IMR-90 (cell line): ENCODE measurements around the gene SDHA. TPM values are rescaled to one million over a fixed set of nuclear protein-coding genes. Genes with fewer than 3 reads are reported as not detected.
"Not testable (repeated sequence)": the region's sequence is repeated elsewhere in the genome, so short reads cannot be mapped to it uniquely, and the experiment has no call there.

Experiments used
- ATAC-seq: fragments of 200-7000 bp; cut with Tn5 transposase; 2 replicates; pipeline ENCODE4 v1.9.1; 2020; ENCODE audit warnings: low read depth, mild to moderate bottlenecking, moderate library complexity
- BruUV-seq: library from RNA; stranded (reverse); fragments of 400-500 nt; replicated peaks from 2 replicates; lab custom pipeline; 2021; lab: Mats Ljungman, UMichigan
- CTCF ChIA-PET: fragments of 300-600 bp; formaldehyde crosslinking; extraction: SDS; loops from one replicate; lab custom pipeline; 2021; ENCODE audit warnings: antibody characterized with exemption; lab: Yijun Ruan, JAX
- POLR2A ChIA-PET: fragments of 300-600 bp; sonication (Branson Sonifier 250); formaldehyde crosslinking; loops from one replicate; lab custom pipeline; 2022; ENCODE audit warnings: antibody characterized with exemption; ENCODE audit not compliant: unreplicated experiment; lab: Charles Lee
- DNase-seq: peaks from one replicate; pipeline ENCODE4 v3.0.0; 2013
- H2AFZ ChIP-seq: replicated peaks from 2 replicates; pipeline ENCODE3; 2013; ENCODE audit warnings: low read length, mild to moderate bottlenecking; ENCODE audit not compliant: poor library complexity
- H2AK5ac ChIP-seq: 2 replicates; pipeline ENCODE4 v1.6.1; 2013; ENCODE audit warnings: low read depth, low read length, inconsistent platforms
- H2AK9ac ChIP-seq: replicated peaks from 2 replicates; pipeline ENCODE3; 2013; ENCODE audit warnings: mild to moderate bottlenecking, low read depth, low read length, moderate library complexity; ENCODE audit not compliant: poor library complexity
- H2BK120ac ChIP-seq: 2 replicates; pipeline ENCODE4 v1.6.1; 2013; ENCODE audit warnings: low read depth, low read length, inconsistent platforms
- H2BK15ac ChIP-seq: 3 replicates; pipeline ENCODE4 v1.6.1; 2013; ENCODE audit warnings: low read depth, low read length, inconsistent platforms
- H2BK20ac ChIP-seq: 2 replicates; pipeline ENCODE4 v1.6.1; 2013; ENCODE audit warnings: low read depth, mild to moderate bottlenecking, inconsistent platforms, low read length, moderate library complexity
- H2BK5ac ChIP-seq: 2 replicates; pipeline ENCODE4 v1.6.1; 2013; ENCODE audit warnings: mild to moderate bottlenecking, low read depth, low read length, inconsistent platforms; ENCODE audit not compliant: poor library complexity, severe bottlenecking
- H3K14ac ChIP-seq: replicated peaks from 2 replicates; pipeline ENCODE4 v1.6.1; 2013; ENCODE audit warnings: low read depth, low read length, inconsistent platforms
- H3K18ac ChIP-seq: 2 replicates; pipeline ENCODE4 v1.6.1; 2013; ENCODE audit warnings: low read depth, low read length, control low read depth
- H3K23ac ChIP-seq: 2 replicates; pipeline ENCODE4 v1.6.1; 2013; ENCODE audit warnings: low read depth, low read length, inconsistent platforms
- H3K27ac ChIP-seq: 2 replicates; pipeline ENCODE4 v1.5.1; 2013; ENCODE audit warnings: mild to moderate bottlenecking, control low read depth, low read length; ENCODE audit not compliant: insufficient read depth
- H3K27me3 ChIP-seq: 2 replicates; pipeline ENCODE4 v1.6.1; 2013; ENCODE audit warnings: low read length; ENCODE audit not compliant: control insufficient read depth, insufficient read depth
- H3K36me3 ChIP-seq: 2 replicates; pipeline ENCODE4 v1.6.1; 2013; ENCODE audit warnings: low read length, mixed read lengths; ENCODE audit not compliant: control insufficient read depth, insufficient read depth
- H3K4ac ChIP-seq: 2 replicates; pipeline ENCODE4 v1.6.1; 2013; ENCODE audit warnings: low read depth, low read length, inconsistent platforms
- H3K4me1 ChIP-seq: 2 replicates; pipeline ENCODE4 v1.6.1; 2013; ENCODE audit warnings: low read length, mixed read lengths; ENCODE audit not compliant: control insufficient read depth, insufficient read depth
- H3K4me2 ChIP-seq: 2 replicates; pipeline ENCODE4 v1.6.1; 2013; ENCODE audit warnings: low read depth, mild to moderate bottlenecking, control low read depth, low read length, moderate library complexity
- H3K4me3 ChIP-seq: 2 replicates; pipeline ENCODE4 v1.5.1; 2013; ENCODE audit warnings: low read depth, mild to moderate bottlenecking, control low read depth, low read length, moderate library complexity; ENCODE audit not compliant: insufficient read depth
- H3K56ac ChIP-seq: 2 replicates; pipeline ENCODE4 v1.6.1; 2013; ENCODE audit warnings: low read length, inconsistent platforms; ENCODE audit not compliant: insufficient read depth; ENCODE audit errors: extremely low read depth
- H3K79me1 ChIP-seq, 2 experiments: 2 replicates each; pipeline ENCODE4 v1.6.1; 2013; ENCODE audit warnings: low read length in 2 of 2, inconsistent platforms in 1 of 2, low read depth in 1 of 2
- H3K9ac ChIP-seq: 2 replicates; pipeline ENCODE4 v1.6.1; 2013; ENCODE audit warnings: low read depth, low read length, control low read depth
- H3K9me1 ChIP-seq: 2 replicates; pipeline ENCODE4 v1.6.1; 2013; ENCODE audit warnings: low read length, inconsistent platforms; ENCODE audit not compliant: insufficient read depth
- H3K9me3 ChIP-seq: 2 replicates; pipeline ENCODE4 v1.6.1; 2013; ENCODE audit warnings: low read length; ENCODE audit not compliant: control insufficient read depth, insufficient read depth
- H4K20me1 ChIP-seq: 2 replicates; pipeline ENCODE4 v1.6.1; 2013; ENCODE audit warnings: low read length, inconsistent platforms; ENCODE audit not compliant: insufficient read depth
- H4K5ac ChIP-seq: 2 replicates; pipeline ENCODE4 v1.6.1; 2013; ENCODE audit warnings: mild to moderate bottlenecking, low read depth, low read length, control low read depth
- H4K8ac ChIP-seq, 2 experiments: 2 replicates each; pipeline ENCODE4 v1.6.1; 2013; ENCODE audit warnings: low read depth in 2 of 2, low read length in 2 of 2, control low read depth in 1 of 2, inconsistent platforms in 1 of 2
- H4K91ac ChIP-seq: 2 replicates; pipeline ENCODE4 v1.6.1; 2013; ENCODE audit warnings: low read depth, low read length, inconsistent platforms; ENCODE audit not compliant: insufficient read depth
- BHLHE40 ChIP-seq: fragments of 150-350 bp; IDR thresholded peaks from 2 replicates; pipeline ENCODE4 v1.6.1; 2016; ENCODE audit warnings: mild to moderate bottlenecking, low read depth, low read length
- CEBPB ChIP-seq: IDR thresholded peaks from 2 replicates; pipeline ENCODE4 v1.6.1; 2012; ENCODE audit warnings: low read depth, low read length, improper control_type of control experiment
- FOS ChIP-seq: fragments of 150-350 bp; IDR thresholded peaks from 2 replicates; pipeline ENCODE4 v1.6.1; 2016; ENCODE audit warnings: low read depth, low read length
- MAFK ChIP-seq: IDR thresholded peaks from 2 replicates; pipeline ENCODE4 v1.6.1; 2012; ENCODE audit warnings: low read depth, low read length, improper control_type of control experiment
- MXI1 ChIP-seq: IDR thresholded peaks from 2 replicates; pipeline ENCODE4 v1.6.1; 2012; ENCODE audit warnings: low read depth, mild to moderate bottlenecking, low read length, moderate library complexity, borderline replicate concordance
- WGBS, 2 experiments: methylation state at CpG; one replicate each; pipeline versions ENCODE4 v1.1.5 to v1.1.7; 2013; ENCODE audit warnings: missing lambda C conversion rate in 2 of 2; ENCODE audit not compliant: insufficient read length in 1 of 2; ENCODE audit errors: extremely low coverage in 2 of 2; 5-methylcytosine and 5-hydroxymethylcytosine counted together
- dilution Hi-C: fragments of 300-500 bp; cut with HindIII; formaldehyde crosslinking; loops from one replicate; pipeline ENCODE4 v1.14.3; 2018; ENCODE audit warnings: low sequenced_read_pairs; ENCODE audit not compliant: unreplicated experiment
- in situ Hi-C: fragments of 300-500 bp; cut with MboI; formaldehyde crosslinking; loops from 3 replicates; pipeline ENCODE4 v1.14.3; 2019; ENCODE audit warnings: low sequenced_read_pairs, inconsistent platforms, mixed read lengths
- intact Hi-C: fragments of 100-400 bp; cut with micrococcal nuclease; formaldehyde crosslinking; loops from 2 replicates; pipeline ENCODE4 v1.10.0; 2022
- polyA plus RNA-seq, 3 experiments: library from polyadenylated mRNA; depleted of rRNA; stranded (reverse); fragments of >200 nt; gene quantifications; 2 replicates each; pipeline ENCODE4 v1.2.3, GENCODE V29; 2012; ENCODE audit warnings: low replicate concordance in 1 of 3
- total RNA-seq: library from RNA; depleted of rRNA; stranded (reverse); fragments of >200 nt; gene quantifications from 2 replicates; pipeline ENCODE4 v1.2.3, GENCODE V29; 2012

Gene SDHA
- total and polyA plus RNA-seq, 2 of the 4 experiments (the other 2 are of a cell fraction) = 105 to 121 TPM

GRCh38 chr5:296954-297353 lies 78.8 kb downstream of the SDHA start:
- peaks cover 76% of the 10 kb centered on the region for H4K20me1 ChIP-seq
- peaks cover 12 to 40% of the 10 kb centered on the region in 2 experiments for H3K79me1 ChIP-seq
- H4K91ac ChIP-seq, CTCF ChIA-PET, H3K4me2 ChIP-seq, H3K56ac ChIP-seq, H3K9ac ChIP-seq, H3K9me1 ChIP-seq, H2BK5ac ChIP-seq, H2AK9ac ChIP-seq, H2BK15ac ChIP-seq, H2AFZ ChIP-seq, H3K27me3 ChIP-seq, BruUV-seq, POLR2A ChIA-PET, H3K9me3 ChIP-seq, H3K27ac ChIP-seq, H3K18ac ChIP-seq, H3K23ac ChIP-seq, intact Hi-C loops, H3K4me3 ChIP-seq, H2BK120ac ChIP-seq, H2BK20ac ChIP-seq, H3K36me3 ChIP-seq, in situ Hi-C loops, H2AK5ac ChIP-seq, dilution Hi-C loops, H3K4ac ChIP-seq, H4K5ac ChIP-seq, H3K14ac ChIP-seq, H3K4me1 ChIP-seq, H4K8ac ChIP-seq: not testable (repeated sequence)
- peak; percentile 97 for DNase-seq
- peak; percentile 97 for ATAC-seq
- WGBS, 2 experiments = no CpG with 5 or more reads among the region's 16 CpGs
- TF ChIP-seq BHLHE40 = peak; percentile 65
- peak; percentile 86 for TF ChIP-seq CEBPB
- peak; percentile 69; the same call in 1 of the 2 replicates for TF ChIP-seq MXI1
- TF ChIP-seq FOS = peak; percentile 73
- TF ChIP-seq MAFK = peak; percentile 45; the same call in 1 of the 2 replicates

- CTCF ChIA-PET, H4K5ac ChIP-seq, H3K27ac ChIP-seq, H3K18ac ChIP-seq, POLR2A ChIA-PET, H2AFZ ChIP-seq, H3K14ac ChIP-seq, H3K4ac ChIP-seq, H2BK5ac ChIP-seq, DNase-seq, H2BK15ac ChIP-seq, H3K9ac ChIP-seq, BruUV-seq, H3K56ac ChIP-seq, H2AK5ac ChIP-seq, H3K4me1 ChIP-seq, H4K91ac ChIP-seq, H3K4me3 ChIP-seq, H3K9me3 ChIP-seq, H3K36me3 ChIP-seq, H2BK20ac ChIP-seq, H3K9me1 ChIP-seq, dilution Hi-C loops, H4K8ac ChIP-seq, H3K27me3 ChIP-seq, in situ Hi-C loops, H3K23ac ChIP-seq, H2BK120ac ChIP-seq, H2AK9ac ChIP-seq, intact Hi-C loops: not testable (repeated sequence)
- ATAC-seq = peak; percentile 10
- Histone ChIP-seq H3K4me2 (0 out of 2 replicates have a peak overlapping the region, but pooled peaks have one; percentile 30), H4K20me1 (peaks cover 78% of the 10 kb centered on the region), H3K79me1 (peaks cover 13 to 43% of the 10 kb centered on the region in 2 experiments)
- no CpG with 5 or more reads among the region's 6 CpGs for WGBS, 2 experiments
Measured at GRCh38 chr5:297448-297847, 79.3 kb downstream of the SDHA start.
